SU-DHL-6 (cell line): ENCODE results near the gene CDH11.

Experiments
- H2AFZ ChIP-seq: fragments of 200-600 bp; sonication (generic); 2 replicates; pipeline ENCODE4 v1.6.1; 2014; ENCODE audit warnings: low read depth, mild to moderate bottlenecking, moderate library complexity, mixed read lengths, antibody characterized with exemption, low read length; ENCODE audit not compliant: severe bottlenecking
- H3F3A ChIP-seq: fragments of 200-600 bp; shearing (Covaris generic); 2 replicates; pipeline ENCODE4 v1.6.0; 2016; ENCODE audit warnings: antibody characterized with exemption, mild to moderate bottlenecking; ENCODE audit not compliant: insufficient read depth
- H3K27ac ChIP-seq: fragments of 200-600 bp; sonication (generic); 2 replicates; pipeline ENCODE4 v1.5.1; 2016; ENCODE audit warnings: low read depth, mild to moderate bottlenecking, low read length, moderate library complexity, mixed read lengths
- H3K27me3 ChIP-seq: fragments of 200-600 bp; sonication (generic), shearing (Covaris generic); 2 replicates; pipeline ENCODE4 v1.6.0; 2014; ENCODE audit warnings: mild to moderate bottlenecking, low read length
- H3K36me3 ChIP-seq: fragments of 200-600 bp; sonication (generic); 2 replicates; pipeline ENCODE4 v1.6.1; 2014; ENCODE audit warnings: mild to moderate bottlenecking, low read length, mixed read lengths
- H3K4me2 ChIP-seq: fragments of 300-600, 200-600 bp; shearing (Covaris generic), sonication (generic); 2 replicates; pipeline ENCODE4 v1.6.0; 2014; ENCODE audit warnings: low read length, low read depth, mild to moderate bottlenecking; ENCODE audit not compliant: poor library complexity, severe bottlenecking
- H3K4me3 ChIP-seq: fragments of 200-600 bp; sonication (generic); 2 replicates; pipeline ENCODE4 v1.5.1; 2014; ENCODE audit warnings: antibody characterized with exemption, low read length, mild to moderate bottlenecking, mixed read lengths; ENCODE audit not compliant: insufficient read depth, poor library complexity, severe bottlenecking
- H3K79me2 ChIP-seq: fragments of 200-600 bp; sonication (generic); 2 replicates; pipeline ENCODE4 v1.6.1; 2014; ENCODE audit warnings: mild to moderate bottlenecking, low read length, moderate library complexity; ENCODE audit not compliant: insufficient read depth
- H3K9ac ChIP-seq: fragments of 200-600 bp; sonication (generic); 2 replicates; pipeline ENCODE4 v1.7.0; 2014; ENCODE audit warnings: mild to moderate bottlenecking, low read length
- H3K9me2 ChIP-seq: fragments of 200-600 bp; sonication (generic); replicated peaks from 2 replicates; pipeline ENCODE4 v1.6.1; 2014; ENCODE audit warnings: low read length; ENCODE audit not compliant: insufficient read depth
- H3K9me3 ChIP-seq: fragments of 200-600 bp; sonication (generic); 2 replicates; pipeline ENCODE4 v1.6.1; 2014; ENCODE audit warnings: low read length, mixed read lengths; ENCODE audit not compliant: insufficient read depth
- H4K20me1 ChIP-seq: fragments of 200-600 bp; sonication (generic); 2 replicates; pipeline ENCODE4 v1.6.1; 2014; ENCODE audit warnings: low read depth, mild to moderate bottlenecking, antibody characterized with exemption, low read length, moderate library complexity, mixed read lengths
- CTCF ChIP-seq: fragments of 200-600 bp; sonication (generic); IDR thresholded peaks from one replicate; pipeline ENCODE4 v1.5.1; 2017; ENCODE audit warnings: antibody characterized with exemption, mild to moderate bottlenecking, low read length, moderate library complexity; ENCODE audit not compliant: insufficient read depth, poor library complexity, severe bottlenecking
- EZH2phosphoT487 ChIP-seq: fragments of 200-600 bp; sonication (generic), shearing (Covaris generic); conservative IDR thresholded peaks from 2 replicates; pipeline ENCODE4 v1.6.1; 2018; ENCODE audit warnings: mild to moderate bottlenecking, antibody characterized with exemption, low read length, moderate library complexity, mixed read lengths

Gene CDH11

DNA sequence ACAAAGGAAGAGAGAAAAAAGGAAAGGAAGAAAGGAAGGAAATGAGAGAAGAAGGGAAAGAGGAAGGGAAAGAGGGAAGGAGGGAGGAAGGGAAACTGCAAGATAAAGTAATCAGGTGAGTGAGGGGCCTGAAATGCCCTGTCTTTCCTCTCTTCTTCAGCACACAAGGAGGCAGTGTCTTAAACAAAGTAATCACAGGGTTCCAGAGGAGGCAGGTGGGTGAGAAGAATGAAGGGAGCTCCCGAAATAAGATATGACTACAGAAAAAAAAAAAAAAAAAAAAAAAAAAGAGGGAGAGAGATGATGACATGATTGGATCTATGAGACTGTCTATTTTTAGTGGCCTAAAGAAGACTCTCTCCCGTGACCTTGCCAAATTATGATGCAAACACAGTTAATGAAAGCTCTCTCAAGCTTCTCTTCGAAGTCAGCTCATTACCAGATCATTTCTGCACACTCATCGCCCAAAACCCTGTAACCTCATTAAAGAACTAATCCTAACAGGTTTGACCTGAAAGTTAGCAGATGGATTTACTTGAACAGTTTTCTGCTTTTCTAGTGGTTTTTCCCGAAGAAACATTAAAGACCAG lies 53.6 kb downstream of the CDH11 start:
- Histone ChIP-seq H3K27ac (no peak overlapping the region), H3K27me3 (no peaks in the 10 kb centered on the region), H3K4me3 (no peak overlapping the region), H3K36me3 (no peaks in the 10 kb centered on the region), H3K4me2 (no peak overlapping the region), H3K9me3 (no peaks in the 10 kb centered on the region), H3K9me2 (no peaks in the 10 kb centered on the region), H3K9ac (no peak overlapping the region), H2AFZ (no peak overlapping the region), H3F3A (no peaks in the 10 kb centered on the region), H4K20me1 (no peaks in the 10 kb centered on the region), H3K79me2 (no peaks in the 10 kb centered on the region)
- no peak for TF ChIP-seq CTCF
- no peak for TF ChIP-seq EZH2phosphoT487

- H3K9ac ChIP-seq: no peak overlapping the region
- no peak for TF ChIP-seq CTCF
- no peak for TF ChIP-seq EZH2phosphoT487
- no peaks in the 10 kb centered on the region for H3K9me3 ChIP-seq
- no peaks in the 10 kb centered on the region for H4K20me1 ChIP-seq
- no peaks in the 10 kb centered on the region for H3K79me2 ChIP-seq
- no peak overlapping the region for H3K4me3 ChIP-seq
- H3K27ac ChIP-seq: no peak overlapping the region
- no peaks in the 10 kb centered on the region for H3K27me3 ChIP-seq
- no peaks in the 10 kb centered on the region for H3K36me3 ChIP-seq
- no peaks in the 10 kb centered on the region for H3F3A ChIP-seq
- H3K9me2 ChIP-seq: no peaks in the 10 kb centered on the region
- no peak overlapping the region for H2AFZ ChIP-seq
- no peak overlapping the region for H3K4me2 ChIP-seq
Measured at GRCh38 chr16:65066651-65067050, 55.2 kb downstream of the CDH11 start.

- Histone ChIP-seq H3K79me2 (no peaks in the 10 kb centered on the region), H4K20me1 (no peaks in the 10 kb centered on the region), H3K4me3 (no peak overlapping the region), H3F3A (no peaks in the 10 kb centered on the region), H3K27ac (no peak overlapping the region), H3K4me2 (no peak overlapping the region), H3K9me3 (no peaks in the 10 kb centered on the region), H3K27me3 (no peaks in the 10 kb centered on the region; the same call in 1 of the 2 replicates), H3K9me2 (no peaks in the 10 kb centered on the region; the same call in 1 of the 2 replicates), H3K36me3 (no peaks in the 10 kb centered on the region), H2AFZ (no peak overlapping the region), H3K9ac (no peak overlapping the region)
- TF ChIP-seq EZH2phosphoT487: no peak
- TF ChIP-seq CTCF: no peak
Measured at GRCh38 chr16:65065031-65065430, 56.8 kb downstream of the CDH11 start.
